ENCODE results near the gene CTNNB1. TPM values are rescaled to one million over a fixed set of nuclear protein-coding genes. Genes with fewer than 3 reads are reported as not detected.

The CTNNB1 gene
- total and polyA plus RNA-seq, 2 of the 8 experiments (the other 6 are each of a cell fraction or from before 2014, with no cell fraction given): 356 to 579 TPM

- H3K56ac ChIP-seq (replicated peaks; ENCODE audit: insufficient read length, low read depth, low read length): no peak overlapping the region
- H3K4me1 ChIP-seq (replicated peaks in 1 of 4; ENCODE audit: control insufficient read depth in 3 of 4, insufficient read depth in 4 of 4, low read length in 3 of 4): peaks cover 0 to 6% (median 1%) of the 10 kb centered on the region in 4 experiments; a peak in 1 of 7 replicates
- H3K79me2 ChIP-seq (ENCODE audit: control insufficient read depth in 1 of 2, insufficient read depth in 2 of 2, low read length in 2 of 2): peaks cover 10 to 19% of the 10 kb centered on the region in 2 experiments
- peaks cover 10% of the 10 kb centered on the region for H3K23me2 ChIP-seq (ENCODE audit: low read depth, low read length)
- no peak overlapping the region for H2BK5ac ChIP-seq (ENCODE audit: low read depth, low read length)
- H2BK12ac ChIP-seq (ENCODE audit: low read depth, low read length): no peak overlapping the region
- no peak overlapping the region for H3K4me2 ChIP-seq (ENCODE audit: insufficient read depth in 1 of 2, low read depth in 2 of 2, low read length in 2 of 2)
- H3K27ac ChIP-seq (ENCODE audit: low read depth, low read length): no peak overlapping the region
- CTCF ChIA-PET (ENCODE audit: partially characterized antibody): no interaction called here
- no peak overlapping the region for H3K18ac ChIP-seq (ENCODE audit: extremely low read depth, low read length)
- peaks cover 5 to 9% of the 10 kb centered on the region in 2 experiments for H4K20me1 ChIP-seq (replicated peaks in 1 of 2; ENCODE audit: control insufficient read depth in 1 of 2, insufficient read depth in 2 of 2, low read length in 2 of 2)
- FAIRE-seq: no peak
- no peak overlapping the region for H2AK5ac ChIP-seq (ENCODE audit: low read depth, low read length)
- no peaks in the 10 kb centered on the region for H3K79me1 ChIP-seq (ENCODE audit: low read depth, low read length)
- no peak overlapping the region for H2AFZ ChIP-seq (ENCODE audit: low read length)
- H3K14ac ChIP-seq (ENCODE audit: insufficient read length): no peak overlapping the region
- no peak for DNase-seq (ENCODE audit: low read depth in 1 of 2, low spot score in 2 of 2)
- H3K9me3 ChIP-seq (ENCODE audit: insufficient read depth in 2 of 2, low read depth in 1 of 2, low read length in 1 of 2): no peaks in the 10 kb centered on the region
- WGBS, 2 experiments (ENCODE audit: extremely low coverage in 1 of 2, insufficient coverage in 1 of 2, insufficient read length in 1 of 2, insufficient replicate concordance in 2 of 2, low coverage in 1 of 2, low lambda C conversion rate in 2 of 2, missing lambda C conversion rate in 1 of 2): 89% methylated on average over 9 of the region's 9 CpGs; no CpG with 5 or more reads in 1 of the 2 experiments
- H4K5ac ChIP-seq (ENCODE audit: insufficient read length, low read depth, low read length): no peak overlapping the region
- H3K23ac ChIP-seq (ENCODE audit: insufficient read length): no peak overlapping the region
- H3K27me3 ChIP-seq (replicated peaks in 1 of 4; ENCODE audit: control insufficient read depth in 3 of 4, extremely low read depth in 1 of 4, insufficient read depth in 3 of 4, low read length in 3 of 4): no peaks in the 10 kb centered on the region
- H2BK120ac ChIP-seq (replicated peaks; ENCODE audit: low read depth, low read length): no peak overlapping the region
- no peaks in the 10 kb centered on the region for H3K36me3 ChIP-seq (ENCODE audit: control insufficient read depth in 2 of 4, insufficient read depth in 4 of 4, low read length in 3 of 4)
- H3K4ac ChIP-seq (replicated peaks; ENCODE audit: insufficient read length, low read depth, low read length): no peak overlapping the region
- POLR2A ChIA-PET (ENCODE audit: partially characterized antibody): interaction anchor here (0.7 to 4.7 kb wide), 4 partner anchors 8 to 21 kb away, joined by 3 to 24 read pairs (median 3); no protein-coding TSS in a partner anchor
- H2BK20ac ChIP-seq (ENCODE audit: low read length): no peak overlapping the region
- no peak overlapping the region for H3K9ac ChIP-seq (replicated peaks in 1 of 4; ENCODE audit: extremely low read depth in 1 of 4, low read depth in 3 of 4, low read length in 3 of 4)
- no peak overlapping the region for H3K4me3 ChIP-seq (ENCODE audit: extremely low read depth in 1 of 4, insufficient read depth in 2 of 4, low read depth in 3 of 4, low read length in 4 of 4)
- H4K91ac ChIP-seq (replicated peaks; ENCODE audit: insufficient read length, low read length): no peak overlapping the region
- no peak overlapping the region for H4K8ac ChIP-seq (ENCODE audit: extremely low read depth, insufficient read depth, low read length)
- H2BK15ac ChIP-seq (ENCODE audit: low read length): no peak overlapping the region
- no peak for TF ChIP-seq YY1 (IDR thresholded peaks at IDR 0.05; ENCODE audit: low read depth, low read length)
- TF ChIP-seq ATF3 (IDR thresholded peaks at IDR 0.05; ENCODE audit: insufficient read depth, low read depth, low read length): no peak
- TF ChIP-seq CHD2 (IDR thresholded peaks at IDR 0.05; ENCODE audit: low read length): no peak
- TF ChIP-seq RNF2 (IDR thresholded peaks at IDR 0.05; ENCODE audit: borderline replicate concordance, low read depth, low read length, missing control alignments, poor library complexity, severe bottlenecking): no peak
- TF ChIP-seq SRF (IDR thresholded peaks at IDR 0.05; ENCODE audit: low read depth, low read length): no peak
- no peak for TF ChIP-seq BCL11A (IDR thresholded peaks at IDR 0.05; ENCODE audit: low read depth in 2 of 2, low read length in 2 of 2)
- no peak for TF ChIP-seq KDM1A (IDR thresholded peaks at IDR 0.05; ENCODE audit: borderline replicate concordance, low read length)
- TF ChIP-seq CBX5 (IDR thresholded peaks at IDR 0.05; ENCODE audit: low read depth, low read length): no peak
- TF ChIP-seq EP300 (IDR thresholded peaks at IDR 0.05; ENCODE audit: borderline replicate concordance in 1 of 2, low read depth in 2 of 2, low read length in 2 of 2): no peak
- no peak for TF ChIP-seq TEAD4 (IDR thresholded peaks at IDR 0.05; ENCODE audit: low read depth, low read length)
- no peak for TF ChIP-seq NANOG (IDR thresholded peaks at IDR 0.05; ENCODE audit: insufficient read depth, low read depth, low read length, poor library complexity, severe bottlenecking)
Measured at GRCh38 chr3:41196499-41197410, 2.5 kb upstream of the CTNNB1 start.

Data from H1 (cell line).